ENCODE measurements around the gene OR2W3.

The OR2W3 gene

DNA sequence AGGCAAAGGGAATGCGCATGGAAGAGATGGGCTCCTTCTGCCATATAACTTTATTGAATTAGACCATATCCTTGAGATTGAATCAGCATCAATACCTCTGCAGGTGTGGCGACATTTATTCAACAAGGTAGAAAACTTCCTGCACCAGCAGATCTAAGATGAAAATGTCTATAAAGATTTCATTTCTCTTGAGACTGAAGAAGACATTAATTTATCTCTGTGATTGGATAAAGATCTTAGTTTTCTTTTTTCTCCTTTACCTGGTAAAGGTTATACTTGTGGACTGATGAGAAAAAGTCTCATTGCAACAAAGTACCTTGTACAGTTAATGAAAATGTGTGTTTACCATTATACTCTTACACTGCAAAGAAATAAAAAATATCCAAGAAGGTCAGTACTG is 24.6 kb downstream of the OR2W3 start, which contains the start of gene OR2T8:
TSS of gene OR2T8 (plus strand) at position 301 of the 400 bp plus-strand sequence. CDS start 766 bp downstream, outside the sequence.
- DNase-seq (ENCODE audit: low read depth): no peak

DNA sequence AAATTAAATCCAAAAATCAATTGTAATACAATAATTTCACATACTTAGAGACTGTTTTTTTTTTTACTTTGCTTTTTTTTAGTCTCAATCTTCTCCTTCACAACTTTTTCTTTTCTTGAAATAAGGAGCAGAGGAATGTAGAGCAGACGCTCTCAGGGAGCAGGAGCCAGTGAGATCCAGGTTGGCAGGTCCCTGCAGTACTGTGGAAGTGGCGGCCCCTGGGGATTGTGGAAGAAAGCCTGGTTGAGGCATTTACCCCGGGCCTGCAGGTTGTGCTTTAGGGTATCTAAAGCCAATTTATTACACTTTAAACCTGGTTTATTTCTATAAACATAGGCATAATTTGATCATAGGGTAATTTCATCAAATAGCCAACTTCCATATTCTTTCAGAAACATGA is 28.6 kb downstream of the OR2W3 start:
- DNase-seq (ENCODE audit: low read depth): no peak

DNA sequence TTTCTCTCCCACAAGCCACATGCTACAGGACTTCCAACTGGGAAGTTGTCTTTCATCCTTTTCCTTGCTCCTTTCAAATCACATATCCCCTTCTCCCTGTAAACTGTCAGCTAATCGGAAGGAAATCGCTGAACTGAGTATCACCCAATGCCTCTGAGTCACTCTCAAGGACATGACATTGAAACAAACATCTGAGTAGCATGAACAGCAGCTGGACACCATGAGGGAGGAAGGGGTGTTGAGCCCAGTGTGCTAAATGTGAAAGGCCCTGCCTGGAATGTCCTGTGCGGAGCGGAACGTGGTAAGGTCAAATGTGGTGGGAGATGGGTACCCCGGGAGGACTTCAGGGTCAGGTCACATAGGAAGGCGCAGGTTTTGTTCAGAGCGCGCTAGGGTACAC is 29.5 kb downstream of the OR2W3 start, which contains the start of gene OR2AJ1:
TSS of gene OR2AJ1 (plus strand) at position 22 of the 400 bp plus-strand sequence. CDS start 8,880 bp downstream, outside the sequence.
- no peak for DNase-seq (ENCODE audit: low read depth)

DNA sequence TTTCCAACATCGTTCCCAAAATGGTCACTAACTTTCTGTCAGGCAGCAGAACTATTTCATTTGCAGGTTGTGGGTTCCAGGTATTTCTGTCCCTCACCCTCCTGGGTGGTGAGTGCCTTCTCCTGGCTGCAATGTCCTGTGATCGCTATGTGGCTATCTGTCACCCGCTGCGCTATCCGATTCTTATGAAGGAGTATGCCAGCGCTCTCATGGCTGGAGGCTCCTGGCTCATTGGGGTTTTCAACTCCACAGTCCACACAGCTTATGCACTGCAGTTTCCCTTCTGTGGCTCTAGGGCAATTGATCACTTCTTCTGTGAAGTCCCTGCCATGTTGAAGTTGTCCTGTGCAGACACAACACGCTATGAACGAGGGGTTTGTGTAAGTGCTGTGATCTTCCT is 38.6 kb downstream of the OR2W3 start:
- DNase-seq (ENCODE audit: low read depth): no peak

DNA sequence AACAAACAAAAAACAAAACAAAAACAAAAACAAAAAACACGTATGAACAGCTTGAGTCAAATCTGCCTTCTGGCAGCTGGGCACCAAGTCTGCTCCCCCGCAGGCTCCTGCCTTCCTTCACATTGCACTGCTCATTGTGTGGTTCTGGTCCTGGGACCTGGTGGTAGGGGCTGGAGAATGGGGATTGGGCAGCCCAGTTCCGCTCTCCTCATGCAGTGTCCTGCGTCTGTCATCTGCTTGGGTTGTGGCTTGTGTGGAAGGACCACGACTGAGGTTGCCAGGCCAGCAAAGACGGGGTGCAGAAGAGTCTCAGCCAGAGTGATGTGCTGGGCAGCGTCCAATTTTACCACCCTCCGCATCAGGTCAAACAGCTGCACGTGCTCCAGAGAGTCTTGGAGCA is 40.4 kb downstream of the OR2W3 start:
- DNase-seq (ENCODE audit: low read depth): no peak

DNA sequence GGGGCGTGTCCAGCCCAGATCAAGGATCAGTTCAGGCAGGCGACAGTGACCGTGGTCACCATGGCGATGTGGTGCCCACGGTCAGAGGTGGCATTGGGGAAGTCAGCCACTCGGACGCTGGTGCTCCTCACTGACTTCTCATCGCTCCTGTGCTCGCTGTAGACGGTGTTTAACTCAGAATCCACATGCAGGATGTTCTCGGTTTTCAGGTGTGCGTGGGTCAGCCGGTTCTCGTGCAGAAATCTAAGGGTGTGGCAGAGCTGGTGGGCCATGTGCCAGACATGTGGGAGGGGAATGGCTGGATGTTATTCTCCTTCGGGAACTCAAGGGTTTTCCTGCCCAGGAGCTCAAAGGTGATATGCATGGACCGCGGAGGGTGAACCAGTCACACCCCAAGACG is 41.0 kb downstream of the OR2W3 start:
- no peak for DNase-seq (ENCODE audit: low read depth)

DNA sequence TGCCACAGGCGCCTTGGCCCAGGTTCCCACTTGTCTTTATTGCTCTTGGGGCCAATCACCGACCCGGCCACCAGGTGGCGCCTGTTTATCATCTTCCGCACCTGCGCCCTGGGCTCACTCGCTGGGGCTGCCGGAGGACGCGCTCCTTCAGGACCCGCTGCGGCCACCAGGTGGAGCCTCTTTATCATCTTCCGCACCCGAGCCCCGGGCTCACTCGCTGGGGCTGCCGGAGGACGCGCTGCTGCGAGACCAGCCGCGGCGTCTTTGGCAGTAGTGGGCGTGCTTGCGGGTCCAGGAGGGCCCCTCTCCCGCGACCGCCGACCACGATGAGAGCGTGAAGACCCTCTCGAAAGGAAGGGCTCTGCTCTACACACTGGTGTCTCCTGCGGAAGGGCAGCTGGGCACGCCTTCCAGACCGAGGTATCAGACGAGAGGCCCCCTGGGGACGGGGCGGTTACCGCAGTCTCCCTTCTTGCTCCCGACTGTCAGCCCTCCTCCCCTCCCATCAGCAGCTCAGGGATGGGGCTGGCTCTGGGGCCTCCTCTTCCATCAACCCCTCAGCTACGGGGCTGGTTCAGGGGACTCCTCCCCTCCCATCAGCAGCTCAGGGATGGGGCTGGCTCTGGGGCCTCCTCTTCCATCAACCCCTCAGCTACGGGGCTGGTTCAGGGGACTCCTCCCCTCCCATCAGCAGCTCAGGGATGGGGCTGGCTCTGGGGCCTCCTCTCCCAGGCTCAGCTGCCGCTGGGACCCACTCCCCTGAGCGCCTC is 41.8 kb downstream of the OR2W3 start:
- peak; percentile 20 for DNase-seq (ENCODE audit: low read depth)

DNA sequence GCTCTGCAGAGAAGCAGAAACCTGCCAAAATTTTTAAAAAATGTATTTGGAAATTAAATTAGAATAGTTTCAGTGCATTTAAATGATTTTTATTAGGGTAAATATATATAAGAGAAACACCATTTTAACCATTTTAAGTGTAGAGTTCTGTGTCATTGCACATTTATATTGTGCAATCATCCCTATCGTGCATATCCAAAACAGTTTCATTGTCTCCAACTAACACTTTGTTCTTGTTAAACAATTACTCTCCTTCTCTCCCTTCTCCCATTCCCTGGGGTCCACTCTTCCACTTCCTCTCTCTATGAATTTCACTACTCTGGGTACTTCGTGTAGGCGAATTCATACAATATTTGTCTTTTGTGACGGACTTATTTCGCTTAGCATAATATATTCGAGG is 47.2 kb downstream of the OR2W3 start:
- no peak for DNase-seq (ENCODE audit: low read depth)
